Measurements from ENCODE around the gene CPT2.

DNA sequence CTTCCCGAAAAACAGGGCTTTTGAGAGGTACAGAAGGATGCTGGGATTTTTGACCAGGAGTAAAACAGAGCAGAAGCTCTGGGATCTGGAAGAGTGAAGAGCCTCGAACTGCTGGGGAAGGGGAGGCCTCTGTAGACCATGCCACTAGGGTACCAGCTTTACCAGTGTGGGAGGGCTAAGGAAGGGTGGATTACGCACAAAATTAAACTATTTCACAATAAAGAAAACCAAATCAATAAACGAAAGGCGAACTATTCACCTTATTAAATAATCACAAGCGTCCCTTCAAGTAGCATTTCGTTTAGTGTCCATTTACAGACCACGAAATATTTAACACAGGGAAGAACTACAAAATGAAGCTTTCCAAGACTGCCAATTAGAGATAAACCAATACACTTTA, 23.1 kb downstream of the CPT2 start:
- TF ChIP-seq, protein P1, sequence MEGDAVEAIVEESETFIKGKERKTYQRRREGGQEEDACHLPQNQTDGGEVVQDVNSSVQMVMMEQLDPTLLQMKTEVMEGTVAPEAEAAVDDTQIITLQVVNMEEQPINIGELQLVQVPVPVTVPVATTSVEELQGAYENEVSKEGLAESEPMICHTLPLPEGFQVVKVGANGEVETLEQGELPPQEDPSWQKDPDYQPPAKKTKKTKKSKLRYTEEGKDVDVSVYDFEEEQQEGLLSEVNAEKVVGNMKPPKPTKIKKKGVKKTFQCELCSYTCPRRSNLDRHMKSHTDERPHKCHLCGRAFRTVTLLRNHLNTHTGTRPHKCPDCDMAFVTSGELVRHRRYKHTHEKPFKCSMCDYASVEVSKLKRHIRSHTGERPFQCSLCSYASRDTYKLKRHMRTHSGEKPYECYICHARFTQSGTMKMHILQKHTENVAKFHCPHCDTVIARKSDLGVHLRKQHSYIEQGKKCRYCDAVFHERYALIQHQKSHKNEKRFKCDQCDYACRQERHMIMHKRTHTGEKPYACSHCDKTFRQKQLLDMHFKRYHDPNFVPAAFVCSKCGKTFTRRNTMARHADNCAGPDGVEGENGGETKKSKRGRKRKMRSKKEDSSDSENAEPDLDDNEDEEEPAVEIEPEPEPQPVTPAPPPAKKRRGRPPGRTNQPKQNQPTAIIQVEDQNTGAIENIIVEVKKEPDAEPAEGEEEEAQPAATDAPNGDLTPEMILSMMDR (conservative IDR thresholded peaks at IDR 0.05): no peak
- no peak for TF ChIP-seq ZFX (IDR thresholded peaks at IDR 0.05)

Measured in C4-2B (cell line).